GM18867 (cell line): Measurements from ENCODE around the gene CLDND1.

ENCODE experiments used
- ATAC-seq: cut with Tn5 transposase; IDR thresholded peaks from one replicate; pipeline ENCODE4 v1.9.1; 2021; ENCODE audit warnings: mild to moderate bottlenecking, moderate library complexity; ENCODE audit not compliant: unreplicated experiment

Gene CLDND1

GRCh38 chr3:98552232-98553020 is 29.7 kb upstream of the CLDND1 start:
- ATAC-seq = no peak

- ATAC-seq = no peak
Observed at GRCh38 chr3:98551754-98552153, 29.1 kb upstream of the CLDND1 start.

GRCh38 chr3:98551236-98551635 is 28.5 kb upstream of the CLDND1 start:
- ATAC-seq = no peak

GRCh38 chr3:98550833-98551232 is 28.1 kb upstream of the CLDND1 start:
- no peak for ATAC-seq

GRCh38 chr3:98548544-98548943 is 25.8 kb upstream of the CLDND1 start:
- no peak for ATAC-seq

GRCh38 chr3:98545940-98546339 is 23.2 kb upstream of the CLDND1 start:
- peak; percentile 62 for ATAC-seq

- ATAC-seq = no peak
Observed at GRCh38 chr3:98542623-98543022, 19.9 kb upstream of the CLDND1 start.

- ATAC-seq = no peak
Observed at GRCh38 chr3:98541695-98542094, 19.0 kb upstream of the CLDND1 start.

- peak; percentile 59 for ATAC-seq
Observed at GRCh38 chr3:98540346-98540745, 17.6 kb upstream of the CLDND1 start.

GRCh38 chr3:98536456-98537017 is 13.8 kb upstream of the CLDND1 start:
- peak; percentile 68 for ATAC-seq

GRCh38 chr3:98534734-98535133 is 12.0 kb upstream of the CLDND1 start:
- no peak for ATAC-seq

GRCh38 chr3:98534168-98534567 is 11.5 kb upstream of the CLDND1 start:
- ATAC-seq = no peak

GRCh38 chr3:98532709-98533571 is 10.2 kb upstream of the CLDND1 start:
- no peak for ATAC-seq

- ATAC-seq = peak; percentile 3
Observed at GRCh38 chr3:98532275-98532637, 9.6 kb upstream of the CLDND1 start.

GRCh38 chr3:98531622-98532274 is 9.0 kb upstream of the CLDND1 start, which contains the start of gene GPR15:
TSS of gene GPR15 (plus strand) at chr3:98531978. CDS start at chr3:98532034, 56 bp downstream.
- peak; percentile 37 for ATAC-seq

GRCh38 chr3:98530676-98531075 is 8.0 kb upstream of the CLDND1 start:
- peak; percentile 10 for ATAC-seq

- ATAC-seq = no peak
Observed at GRCh38 chr3:98529856-98530459, 7.3 kb upstream of the CLDND1 start.

- ATAC-seq = no peak
Observed at GRCh38 chr3:98528474-98529346, 6.0 kb upstream of the CLDND1 start.

- no peak for ATAC-seq
Observed at GRCh38 chr3:98525494-98525893, 2.8 kb upstream of the CLDND1 start.
